LHCN-M2 (cell line): ENCODE measurements around the gene MARCKSL1. TPM values are rescaled to one million over a fixed set of nuclear protein-coding genes. Genes with fewer than 3 reads are reported as not detected.
"Not testable (repeated sequence)": the region's sequence is repeated elsewhere in the genome, so short reads cannot be mapped to it uniquely, and the experiment has no call there.

Experiments
- DNase-seq: peaks from one replicate; pipeline ENCODE4 v3.0.0-alpha.2; 2012; ENCODE audit warnings: low read depth
- total RNA-seq: library from RNA; depleted of rRNA; stranded (reverse); fragments of >200 nt; gene quantifications from 2 replicates; pipeline ENCODE4 v1.2.3, GENCODE V29; 2014; rRNA removed

MARCKSL1 gene
- total RNA-seq, 1 experiment from 2014 or later = 107 TPM

DNA sequence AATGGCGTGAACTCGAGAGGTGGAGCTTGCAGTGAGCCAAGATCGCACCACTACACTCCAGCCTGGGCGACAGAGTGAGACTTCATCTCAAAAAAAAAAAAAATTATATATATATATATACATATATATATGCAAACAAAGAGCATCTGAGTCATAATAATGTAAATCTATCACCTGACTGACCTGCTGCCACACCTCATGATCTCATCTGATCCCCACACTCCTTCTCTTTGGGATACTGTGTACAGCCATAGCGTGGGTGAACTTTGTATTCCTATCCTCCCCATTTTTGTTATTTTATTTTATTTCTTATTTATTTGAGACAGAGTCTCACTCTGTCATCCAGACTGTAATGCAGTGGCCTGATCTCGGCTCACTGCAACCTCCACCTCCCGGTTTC lies 46.8 kb downstream of the MARCKSL1 start:
- no peak for DNase-seq

DNA sequence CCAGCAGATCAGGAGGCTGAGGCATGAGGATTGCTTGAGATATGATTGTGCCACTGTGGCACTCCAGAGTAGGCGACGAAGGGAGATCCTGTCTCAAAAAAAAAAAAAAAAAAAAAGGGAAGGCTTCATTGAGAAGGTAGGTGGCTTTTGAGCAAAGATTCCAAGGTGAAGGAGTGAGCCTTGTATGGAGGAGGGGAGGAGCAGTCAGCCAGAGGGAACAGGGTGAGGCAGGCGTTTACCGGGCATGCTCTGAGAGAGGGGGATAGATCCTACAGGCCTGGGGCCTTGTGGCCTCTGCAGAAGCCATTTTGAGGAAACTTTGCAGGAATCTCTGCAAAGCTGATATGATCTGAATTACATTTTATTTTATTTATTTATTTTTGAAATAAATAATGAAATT lies 49.3 kb downstream of the MARCKSL1 start:
- no peak for DNase-seq

DNA sequence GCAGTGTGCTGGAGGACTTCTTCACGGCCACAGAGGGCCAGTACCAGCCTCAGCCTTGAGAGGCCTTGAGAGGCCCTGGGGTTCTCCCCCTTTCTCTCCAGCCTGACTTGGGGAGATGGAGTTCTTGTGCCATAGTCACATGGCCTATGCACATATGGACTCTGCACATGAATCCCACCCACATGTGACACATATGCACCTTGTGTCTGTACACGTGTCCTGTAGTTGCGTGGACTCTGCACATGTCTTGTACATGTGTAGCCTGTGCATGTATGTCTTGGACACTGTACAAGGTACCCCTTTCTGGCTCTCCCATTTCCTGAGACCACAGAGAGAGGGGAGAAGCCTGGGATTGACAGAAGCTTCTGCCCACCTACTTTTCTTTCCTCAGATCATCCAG lies 50.4 kb downstream of the MARCKSL1 start:
- no peak for DNase-seq

DNA sequence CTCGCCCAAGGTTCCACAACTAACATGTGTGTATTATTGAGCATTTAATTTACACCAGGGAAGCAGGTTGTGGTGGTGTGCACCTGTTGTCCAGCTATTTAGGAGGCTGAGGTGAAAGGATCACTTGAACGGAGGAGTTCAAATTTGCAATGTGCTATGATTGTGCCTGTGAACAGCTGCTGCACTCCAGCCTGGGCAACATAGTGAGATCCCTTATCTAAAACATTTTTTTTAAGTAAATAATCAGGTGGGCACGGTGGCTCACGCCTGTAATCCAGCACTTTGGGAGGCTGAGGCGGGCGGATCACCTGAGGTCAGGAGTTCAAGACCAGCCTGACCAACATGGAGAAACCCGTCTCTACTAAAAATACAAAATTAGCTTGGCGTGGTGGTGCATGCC lies 51.3 kb downstream of the MARCKSL1 start:
- not testable (repeated sequence) for DNase-seq

Other genes with a start within 250 kb of the MARCKSL1 start
- gene KPNA6, start 228.2 kb downstream of the MARCKSL1 start, total RNA-seq = 50.8 and 57.4 TPM in 2 replicates
- gene TXLNA, start 156.6 kb downstream of the MARCKSL1 start, total RNA-seq = 79.6 and 81.6 TPM in 2 replicates
- gene CCDC28B, start 135.6 kb downstream of the MARCKSL1 start, total RNA-seq = 9.1 and 10.8 TPM in 2 replicates
- gene IQCC, start 130.6 kb downstream of the MARCKSL1 start, total RNA-seq = 2.3 and 4.0 TPM in 2 replicates
- gene DCDC2B, start 127.1 kb downstream of the MARCKSL1 start, total RNA-seq = not detected in 2 replicates
- gene TMEM234, start 113.9 kb downstream of the MARCKSL1 start, total RNA-seq = 14.4 and 16.6 TPM in 2 replicates
- gene EIF3I, start 113.8 kb downstream of the MARCKSL1 start, total RNA-seq = 296 and 327 TPM in 2 replicates
- gene FAM167B, start 89.0 kb downstream of the MARCKSL1 start, total RNA-seq = 0.23 TPM in 1 of 2 replicates, not detected in the other
- not detected in 2 replicates for gene LCK, start 85.0 kb downstream of the MARCKSL1 start, total RNA-seq
- 53.0 and 54.4 TPM in 2 replicates for gene HDAC1, start 44.1 kb downstream of the MARCKSL1 start, total RNA-seq
- 2.0 and 5.2 TPM in 2 replicates for gene FAM229A, start 26.3 kb upstream of the MARCKSL1 start, total RNA-seq
- 0.40 TPM in 1 of 2 replicates, not detected in the other for gene TSSK3, start 26.3 kb upstream of the MARCKSL1 start, total RNA-seq
- 55.4 and 58.0 TPM in 2 replicates for gene BSDC1, start 58.2 kb upstream of the MARCKSL1 start, total RNA-seq
- not detected in 2 replicates for gene ZBTB8B, start 128.8 kb upstream of the MARCKSL1 start, total RNA-seq
- gene ZBTB8A, start 203.2 kb upstream of the MARCKSL1 start, total RNA-seq = 5.2 and 5.7 TPM in 2 replicates